Right ventricle myocardium inferior (tissue), 1 donor: ENCODE data around the gene HIPK1. TPM values are rescaled to one million over a fixed set of nuclear protein-coding genes. Genes with fewer than 3 reads are reported as not detected.
A peak's percentile ranks its signal among the peaks of the same experiment; 100 is the strongest.

Experiments
- ATAC-seq: fragments of 200-7000 bp; cut with Tn5 transposase; one replicate; pipeline ENCODE4 v1.9.1; 2020; ENCODE audit warnings: mild to moderate bottlenecking, moderate library complexity
- DNase-seq: peaks from one replicate; pipeline ENCODE4 v3.0.0; 2021; ENCODE audit errors: missing footprints
- intact Hi-C: fragments of 100-400 bp; cut with DNase I; formaldehyde crosslinking; loops from one replicate; pipeline ENCODE4 v1.11.0; 2022
- total RNA-seq: library from RNA; stranded (reverse); fragmentation: NEBNext Ultra II Directional; extraction: Animal tissue kit (Norgen Biotek cat#: 25700); gene quantifications from one replicate; pipeline ENCODE4 v1.2.1, GENCODE V29; 2021
- donor health status: DM: no; HTN: yes; CAD: no; lungs with severe emphysema.

Gene HIPK1
- total RNA-seq, 1 donor from 2014 or later: 50.3 TPM

DNA sequence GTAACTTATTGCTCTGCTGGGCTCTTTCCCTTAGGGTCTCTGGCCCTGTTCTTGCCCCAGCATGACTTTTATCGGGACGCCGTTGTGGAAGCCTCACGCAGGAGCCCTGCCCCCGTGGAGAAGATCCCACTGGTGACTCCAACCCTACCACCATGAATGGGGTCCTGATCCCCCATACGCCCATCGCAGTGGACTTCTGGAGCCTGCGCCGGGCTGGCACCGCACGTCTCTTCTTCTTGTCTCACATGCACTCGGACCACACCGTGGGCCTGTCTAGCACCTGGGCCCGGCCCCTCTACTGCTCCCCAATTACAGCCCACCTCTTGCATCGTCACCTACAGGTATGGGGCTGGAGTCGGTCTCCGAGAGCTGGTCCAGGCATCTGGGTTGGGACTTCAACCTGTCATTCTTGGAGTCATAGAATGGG is 23.7 kb upstream of the HIPK1 start:
- DNase-seq (peak; percentile 72), ATAC-seq (no peak)
- intact Hi-C loops: loop anchor here (1.0 kb wide), 2 partner anchors 24 to 93 kb away; partner anchors contain the start of genes HIPK1 and RSBN1

GRCh38 chr1:113912594-113913311 is 16.4 kb upstream of the HIPK1 start:
- peak; percentile 91 for ATAC-seq
- intact Hi-C loops: loop anchor here (2.0 kb wide), 1 partner anchor 16 kb away; the partner anchor contains the start of gene HIPK1
- DNase-seq: no peak

DNA sequence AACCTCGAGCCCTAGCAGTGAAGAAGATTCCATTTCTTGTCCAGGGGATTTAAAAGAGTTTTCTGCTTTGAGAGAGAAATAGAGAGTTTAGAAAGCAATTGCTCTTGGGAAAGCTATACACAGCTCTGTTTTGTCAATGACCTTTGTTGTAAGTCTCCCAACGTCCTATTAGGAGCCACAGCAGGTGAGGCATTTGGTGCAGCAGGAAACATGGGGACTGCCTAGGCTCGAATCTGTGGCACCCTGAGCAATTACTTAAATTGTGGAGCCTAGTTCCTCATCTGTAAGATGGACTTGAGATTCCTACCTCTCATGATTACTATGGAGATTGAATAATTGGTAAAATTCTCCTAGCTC is 15.8 kb upstream of the HIPK1 start:
- intact Hi-C loops: loop anchor here (2.0 kb wide), 1 partner anchor 16 kb away; the partner anchor contains the start of gene HIPK1
- ATAC-seq (peak; percentile 28), DNase-seq (no peak)

DNA sequence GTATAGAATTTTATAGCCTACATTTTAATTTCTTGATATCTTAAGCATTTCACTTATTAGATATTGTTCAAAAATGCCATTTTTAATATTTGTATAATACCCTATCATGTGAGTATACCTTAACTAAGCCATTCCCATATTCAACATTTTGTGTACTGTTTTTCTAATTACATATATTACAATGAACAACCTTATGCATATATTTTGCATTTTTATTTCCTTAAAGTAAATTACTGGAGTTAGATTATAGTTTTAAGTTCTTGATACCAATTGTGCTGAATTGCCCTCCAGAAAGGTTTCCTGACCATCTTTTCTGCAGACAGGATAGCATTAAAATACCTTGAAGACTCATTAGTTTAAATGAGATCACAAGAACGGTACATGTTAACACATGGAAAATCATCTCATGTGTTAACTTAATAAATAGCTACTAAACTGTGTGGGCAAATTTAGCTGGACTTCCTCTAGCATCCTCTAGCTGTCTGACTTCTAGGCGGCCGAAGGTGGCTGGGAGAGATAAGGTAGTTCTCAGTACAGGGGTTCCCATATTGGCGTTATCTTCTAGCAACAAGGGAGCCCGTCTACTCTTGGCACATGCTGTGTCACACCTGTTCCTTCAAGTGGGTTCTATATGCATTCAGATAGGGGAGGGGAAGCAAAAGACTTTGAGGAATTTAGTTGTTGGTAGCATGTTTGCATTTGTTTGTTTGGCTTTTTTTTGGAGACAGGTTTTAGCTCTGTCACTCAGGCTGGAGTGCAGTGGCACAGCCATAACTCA is 15.0 kb upstream of the HIPK1 start:
- intact Hi-C loops: loop anchor here (2.0 kb wide), 1 partner anchor 15 kb away; the partner anchor contains the start of gene HIPK1
- DNase-seq (no peak), ATAC-seq (no peak)

- DNase-seq (no peak), ATAC-seq (no peak)
- intact Hi-C loops: no loop called here
These were observed 12.2 kb upstream of the HIPK1 start for GRCh38 chr1:113916974-113917373.

DNA sequence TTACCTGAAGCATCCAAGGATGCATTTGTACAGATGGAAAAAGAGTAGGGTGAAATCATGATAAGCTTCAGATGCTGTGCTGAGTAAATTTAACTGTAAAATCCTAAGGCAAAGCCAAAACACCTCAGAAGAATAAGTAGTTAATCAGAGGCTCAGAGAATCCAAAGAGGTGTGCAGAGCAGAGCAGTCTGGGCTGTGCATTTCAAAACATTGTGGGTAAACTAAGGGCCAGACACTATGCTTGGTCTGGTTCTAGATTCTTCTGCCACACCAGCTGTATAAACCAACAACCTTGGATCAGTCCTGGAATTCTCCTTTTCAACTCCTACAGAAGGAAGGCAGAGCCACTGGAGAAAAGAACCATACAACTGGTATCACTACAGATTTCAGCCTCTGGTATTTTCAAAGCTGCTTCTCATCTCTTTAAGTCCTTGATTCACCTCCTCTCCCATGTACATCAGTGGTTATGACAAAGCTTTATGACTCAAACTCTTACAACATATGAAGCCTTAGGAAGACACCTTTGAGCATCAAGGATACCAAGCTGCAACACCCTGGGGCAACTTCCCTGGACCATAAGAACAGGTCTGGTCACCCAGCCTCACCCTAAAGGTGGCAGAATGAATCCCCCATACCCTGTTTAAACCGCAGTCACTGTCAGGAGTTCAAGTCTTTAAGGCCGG is 11.6 kb upstream of the HIPK1 start:
- no peak for ATAC-seq
- DNase-seq: no peak
- intact Hi-C loops: no loop called here

DNA sequence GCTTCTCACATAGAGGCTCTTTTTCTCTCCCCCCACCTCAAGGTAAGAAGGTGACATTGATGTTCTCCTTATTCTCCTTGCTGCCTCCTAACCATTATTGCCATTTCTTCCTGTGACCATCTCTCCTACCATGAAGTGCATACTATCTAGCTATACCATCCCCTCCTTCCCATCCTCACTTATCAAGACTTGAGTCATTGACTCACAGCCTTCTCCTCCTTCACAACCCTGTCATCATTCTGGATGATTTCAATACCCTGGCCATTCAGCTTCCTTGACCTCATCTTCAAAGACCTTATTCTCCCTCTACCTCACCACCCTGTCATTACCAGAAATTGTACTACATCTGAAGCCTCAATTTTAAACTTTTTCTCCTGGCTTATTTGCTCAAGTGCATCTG is 10.9 kb upstream of the HIPK1 start:
- DNase-seq (no peak), ATAC-seq (no peak)
- intact Hi-C loops: no loop called here

DNA sequence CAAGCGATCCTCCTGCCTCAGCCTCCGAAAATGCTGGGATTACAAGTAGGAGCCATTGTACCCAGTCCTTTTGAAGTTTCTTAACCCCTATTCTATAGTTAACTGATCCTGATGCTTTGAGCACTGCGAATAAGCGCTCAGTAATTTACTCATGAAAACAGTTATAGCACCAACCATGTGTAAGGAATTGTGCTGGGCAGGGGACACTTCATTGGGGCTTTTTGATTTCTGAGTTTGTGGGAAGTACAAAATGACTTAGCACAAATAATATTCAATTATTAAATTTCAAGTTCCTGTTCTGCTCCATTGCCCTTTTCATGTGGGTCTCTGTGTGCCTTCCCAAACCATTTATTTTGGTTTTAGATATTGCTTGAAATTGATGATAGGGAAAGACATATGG is 6.2 kb upstream of the HIPK1 start:
- no peak for DNase-seq
- intact Hi-C loops: no loop called here
- no peak for ATAC-seq

DNA sequence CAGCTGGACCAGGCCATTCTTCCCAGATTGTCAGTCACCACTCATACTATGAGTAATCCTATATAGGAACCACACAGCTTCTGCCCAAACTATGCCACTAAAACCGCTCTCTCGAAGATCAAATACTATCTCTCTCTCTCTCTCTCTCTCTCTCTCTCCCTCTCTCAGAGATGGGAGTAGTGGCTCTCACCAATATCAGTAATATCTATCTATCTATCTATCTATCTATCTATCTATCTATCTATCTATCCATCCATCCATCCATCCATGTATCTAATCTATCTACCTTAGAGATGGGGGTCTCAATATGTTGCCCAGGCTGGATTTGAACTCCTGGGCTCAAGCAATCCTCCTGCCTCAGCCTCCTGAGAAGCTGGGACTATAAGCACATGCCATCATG is 4.7 kb upstream of the HIPK1 start:
- ATAC-seq: no peak
- intact Hi-C loops: no loop called here
- no peak for DNase-seq

- intact Hi-C loops: loop anchor here (2.0 kb wide), 1 partner anchor 16 kb away; no protein-coding TSS in a partner anchor
- no peak for ATAC-seq
- DNase-seq: no peak
These were observed 765 bp upstream of the HIPK1 start for GRCh38 chr1:113928187-113928930.

- ATAC-seq (peak; percentile 42), DNase-seq (peak; percentile 81)
- intact Hi-C loops: loop anchor here (1.0 to 2.0 kb wide), 3 partner anchors 17 to 118 kb away; partner anchors contain the start of genes DCLRE1B and RSBN1
These were observed 800 bp downstream of the HIPK1 start for GRCh38 chr1:113929750-113930498.

DNA sequence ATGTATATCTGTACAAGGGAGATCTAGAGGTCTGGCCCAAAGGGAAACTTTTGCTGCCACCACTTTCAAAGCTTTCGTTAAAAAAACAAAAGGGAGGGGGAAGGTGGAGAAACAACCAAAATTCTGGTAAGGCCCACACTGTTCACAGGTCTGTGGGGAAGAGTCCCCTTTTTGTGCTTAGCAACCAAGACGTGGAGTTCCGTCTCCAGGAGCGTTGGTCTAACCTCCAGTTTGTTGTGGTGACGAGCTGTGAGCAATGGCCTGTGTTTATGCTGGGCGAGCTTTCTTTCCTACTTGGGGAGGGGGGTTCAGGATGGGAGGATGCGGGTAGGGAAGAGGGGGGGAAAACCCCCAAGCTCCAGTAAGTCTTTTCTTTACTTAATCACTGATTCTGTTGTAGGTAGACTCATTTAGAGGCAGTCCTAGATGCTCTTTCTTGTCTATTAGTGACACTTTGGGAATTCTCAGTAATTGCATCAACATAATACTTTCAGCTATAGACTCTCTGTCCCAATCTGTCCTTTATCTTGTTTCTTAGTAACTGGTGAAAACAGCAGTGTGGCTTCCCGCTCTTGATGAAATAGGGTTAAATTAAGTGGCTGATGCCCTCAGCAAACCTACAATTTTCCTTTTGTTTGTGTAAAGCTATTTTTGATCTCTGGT is 1.5 kb downstream of the HIPK1 start:
- DNase-seq: no peak
- ATAC-seq: no peak
- intact Hi-C loops: no loop called here

DNA sequence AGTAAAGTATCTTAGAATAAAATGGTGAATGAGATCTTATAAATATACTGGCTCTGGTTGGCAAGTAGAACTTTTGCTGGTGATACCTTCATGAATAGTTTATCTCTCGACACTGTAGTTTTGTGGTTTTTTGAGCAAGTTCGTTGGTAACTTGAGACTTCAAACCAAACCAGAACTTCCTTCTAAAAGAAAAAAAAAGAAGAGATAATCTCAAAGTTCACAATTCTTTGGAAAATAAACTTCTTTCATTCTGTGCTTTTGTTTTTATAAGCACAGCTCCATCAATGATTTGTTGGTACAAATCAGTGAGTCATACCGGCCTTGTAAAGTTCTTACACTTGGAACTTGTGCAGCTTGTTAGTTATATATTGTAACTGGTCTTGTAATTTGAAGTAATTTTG is 2.3 kb downstream of the HIPK1 start:
- DNase-seq (no peak), ATAC-seq (no peak)
- intact Hi-C loops: no loop called here

DNA sequence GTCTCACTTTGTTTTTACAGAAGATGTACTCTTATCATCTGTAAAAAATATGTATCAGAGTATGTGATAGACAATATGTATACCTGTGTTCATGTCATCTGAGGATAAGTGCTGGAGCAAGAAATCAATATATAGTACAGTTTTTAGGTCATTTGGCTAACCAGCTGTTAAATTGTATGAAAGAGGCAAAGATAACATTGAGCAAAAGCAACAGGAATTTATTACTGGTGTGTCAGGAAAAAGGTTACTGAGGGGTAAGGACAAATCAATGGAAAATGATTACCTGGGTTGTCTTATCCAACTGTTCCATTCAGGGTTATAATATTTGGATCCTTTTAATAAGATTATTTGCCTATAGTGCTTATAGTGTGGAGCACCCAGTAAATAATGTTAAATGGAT is 4.9 kb downstream of the HIPK1 start:
- DNase-seq: no peak
- intact Hi-C loops: no loop called here
- no peak for ATAC-seq

DNA sequence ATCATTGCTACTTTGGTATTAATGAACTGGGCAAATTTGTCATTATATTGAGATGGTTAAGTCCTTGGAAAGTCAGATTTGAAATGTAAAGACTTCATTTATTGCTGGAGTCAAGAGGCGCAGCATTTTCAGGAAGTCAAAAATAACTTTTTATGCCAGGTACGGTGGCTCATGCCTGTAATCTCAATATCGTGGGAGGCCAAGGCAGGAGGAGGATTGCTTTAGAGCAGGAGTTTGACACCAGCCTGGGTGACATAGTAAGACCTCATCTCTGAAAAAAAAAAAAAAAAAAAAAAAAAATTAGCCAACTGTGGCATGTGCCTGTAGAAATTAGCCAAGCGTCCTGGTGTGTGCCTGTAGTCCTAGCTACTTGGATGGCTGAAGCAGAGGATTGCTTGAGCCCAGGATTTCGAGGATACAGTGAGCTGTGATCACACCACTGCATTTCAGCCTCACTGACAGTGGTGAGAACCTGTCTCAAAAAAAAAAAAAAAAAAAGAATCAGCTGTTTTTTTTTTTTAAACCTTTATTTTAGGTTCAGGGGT is 5.5 kb downstream of the HIPK1 start:
- intact Hi-C loops: no loop called here
- ATAC-seq: no peak

DNA sequence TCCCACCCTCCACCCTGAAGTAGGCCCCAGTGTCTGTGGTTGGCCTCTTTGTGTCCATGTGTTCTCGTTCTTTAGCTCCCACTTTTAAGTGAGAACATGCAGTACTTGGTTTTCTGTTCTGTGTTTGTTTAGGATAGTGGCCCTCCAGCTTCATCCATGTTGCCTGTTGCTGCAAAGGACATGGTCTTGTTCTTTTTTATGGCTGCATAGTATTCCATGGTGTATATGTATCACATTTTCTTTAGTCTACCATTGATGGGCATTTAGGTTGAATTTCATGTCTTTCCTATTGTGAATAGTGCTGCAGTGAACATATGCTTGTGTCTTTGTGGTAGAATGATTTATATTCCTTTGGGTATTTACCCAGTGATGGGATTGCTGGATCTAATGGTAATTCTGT is 6.1 kb downstream of the HIPK1 start:
- DNase-seq (no peak), ATAC-seq (no peak)
- intact Hi-C loops: no loop called here

More for the DNA sequence above, 5.5 kb downstream of the HIPK1 start:
- DNase-seq: no peak

DNA sequence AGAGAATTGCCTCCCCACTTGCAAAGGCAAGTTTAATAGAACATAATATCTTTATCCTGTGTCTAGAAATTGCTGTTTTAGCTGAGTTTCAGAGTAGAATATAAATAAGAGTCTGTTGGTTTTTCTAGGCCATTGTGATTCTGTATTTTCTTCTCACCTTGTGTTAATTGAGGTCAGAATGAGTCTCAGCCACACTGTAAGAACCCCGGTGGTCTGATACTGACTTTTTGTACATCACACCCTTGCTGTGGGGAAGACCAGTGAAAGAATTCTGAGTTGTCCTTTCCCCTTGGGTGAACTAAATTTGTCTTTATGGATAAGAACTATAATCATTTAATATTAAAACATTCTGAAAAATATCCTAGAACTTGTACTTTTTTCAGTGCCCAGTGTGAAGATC is 6.8 kb downstream of the HIPK1 start:
- intact Hi-C loops: no loop called here
- DNase-seq: no peak
- ATAC-seq: no peak
